Measurements from ENCODE around the gene CCDC63.
A peak's percentile ranks its signal among the peaks of the same experiment; 100 is the strongest.
"Not testable (repeated sequence)": the region's sequence is repeated elsewhere in the genome, so short reads cannot be mapped to it uniquely, and the experiment has no call there.

Gene CCDC63

GRCh38 chr12:110844551-110845338 is 2.0 kb upstream of the CCDC63 start:
- DNase-seq (ENCODE audit: low spot score), result no peak

- no peak for DNase-seq (ENCODE audit: low spot score)
These were observed 1.5 kb upstream of the CCDC63 start for GRCh38 chr12:110845339-110845682.

GRCh38 chr12:110848314-110848923 is 1.6 kb downstream of the CCDC63 start:
- no peak for DNase-seq (ENCODE audit: low spot score)

GRCh38 chr12:110849221-110849620 is 2.4 kb downstream of the CCDC63 start:
- no peak for DNase-seq (ENCODE audit: low spot score)

GRCh38 chr12:110849748-110850403 is 3.1 kb downstream of the CCDC63 start:
- DNase-seq (ENCODE audit: low spot score), result no peak

GRCh38 chr12:110850762-110851161 is 4.0 kb downstream of the CCDC63 start:
- no peak for DNase-seq (ENCODE audit: low spot score)

- DNase-seq (ENCODE audit: low spot score), result no peak
These were observed 7.0 kb downstream of the CCDC63 start for GRCh38 chr12:110853836-110854235.

GRCh38 chr12:110856542-110856941 is 9.8 kb downstream of the CCDC63 start:
- no peak for DNase-seq (ENCODE audit: low spot score)

GRCh38 chr12:110857528-110857927 is 10.7 kb downstream of the CCDC63 start:
- no peak for DNase-seq (ENCODE audit: low spot score)

- DNase-seq (ENCODE audit: low spot score), result not testable (repeated sequence)
These were observed 11.2 kb downstream of the CCDC63 start for GRCh38 chr12:110857954-110858353.

- peak; percentile 22 for DNase-seq (ENCODE audit: low spot score)
These were observed 12.1 kb downstream of the CCDC63 start for GRCh38 chr12:110858848-110859247.

GRCh38 chr12:110860833-110861296 is 14.1 kb downstream of the CCDC63 start:
- DNase-seq (ENCODE audit: low spot score), result no peak

GRCh38 chr12:110861729-110862128 is 14.9 kb downstream of the CCDC63 start:
- no peak for DNase-seq (ENCODE audit: low spot score)

GRCh38 chr12:110862329-110862728 is 15.5 kb downstream of the CCDC63 start:
- DNase-seq (ENCODE audit: low spot score), result no peak

- no peak for DNase-seq (ENCODE audit: low spot score)
These were observed 16.4 kb downstream of the CCDC63 start for GRCh38 chr12:110863161-110863560.

- no peak for DNase-seq (ENCODE audit: low spot score)
These were observed 18.7 kb downstream of the CCDC63 start for GRCh38 chr12:110865521-110865920.

GRCh38 chr12:110869026-110869425 is 22.2 kb downstream of the CCDC63 start:
- no peak for DNase-seq (ENCODE audit: low spot score)

- DNase-seq (ENCODE audit: low spot score), result no peak
These were observed 23.0 kb downstream of the CCDC63 start for GRCh38 chr12:110869803-110870202.

GRCh38 chr12:110872100-110872499 is 25.3 kb downstream of the CCDC63 start:
- no peak for DNase-seq (ENCODE audit: low spot score)

GRCh38 chr12:110874351-110874750 is 27.6 kb downstream of the CCDC63 start:
- DNase-seq (ENCODE audit: low spot score), result no peak

GRCh38 chr12:110874781-110875180 is 28.0 kb downstream of the CCDC63 start:
- DNase-seq (ENCODE audit: low spot score), result no peak

- DNase-seq (ENCODE audit: low spot score), result no peak
These were observed 33.9 kb downstream of the CCDC63 start for GRCh38 chr12:110880651-110881050.

- no peak for DNase-seq (ENCODE audit: low spot score)
These were observed 36.5 kb downstream of the CCDC63 start for GRCh38 chr12:110883251-110883650.
